ENCODE data around the gene PNPLA6. TPM values are rescaled to one million over a fixed set of nuclear protein-coding genes. Genes with fewer than 3 reads are reported as not detected.

The PNPLA6 gene
- total RNA-seq, 1 donor from 2014 or later, result 40.8 TPM

DNA sequence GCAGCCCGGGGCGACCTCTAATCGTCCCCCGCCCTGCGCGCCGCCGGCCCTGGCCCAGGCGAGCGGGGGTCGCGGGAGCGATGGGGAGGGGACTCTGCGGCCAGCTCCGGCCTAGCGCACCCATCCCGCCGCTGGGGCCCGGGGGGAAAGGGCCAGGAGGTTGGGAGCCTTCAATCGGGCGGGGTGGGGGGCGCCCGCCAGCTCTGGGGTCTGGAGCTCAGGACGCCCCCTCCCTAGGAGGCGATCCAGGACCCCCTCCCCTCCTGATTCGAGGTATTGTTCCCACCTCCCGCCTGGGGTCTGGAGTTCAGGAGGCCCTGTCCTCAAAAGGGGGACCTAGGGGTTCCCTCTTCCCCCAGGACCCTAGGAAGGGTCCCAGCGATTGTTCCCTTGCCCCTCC, 19.2 kb upstream of the PNPLA6 start:
- peak overlapping the region; percentile 46 for H3K4me3 ChIP-seq (ENCODE audit: low read depth, low read length)
- no peaks in the 10 kb centered on the region for H3K36me3 ChIP-seq (ENCODE audit: control insufficient read depth, insufficient read depth, low read length)
- no peaks in the 10 kb centered on the region for H3K27me3 ChIP-seq (ENCODE audit: control insufficient read depth, insufficient read depth, low read length)
- DNase-seq (ENCODE audit: low read depth) (no peak), FAIRE-seq (no peak)
- TF ChIP-seq, protein P1, sequence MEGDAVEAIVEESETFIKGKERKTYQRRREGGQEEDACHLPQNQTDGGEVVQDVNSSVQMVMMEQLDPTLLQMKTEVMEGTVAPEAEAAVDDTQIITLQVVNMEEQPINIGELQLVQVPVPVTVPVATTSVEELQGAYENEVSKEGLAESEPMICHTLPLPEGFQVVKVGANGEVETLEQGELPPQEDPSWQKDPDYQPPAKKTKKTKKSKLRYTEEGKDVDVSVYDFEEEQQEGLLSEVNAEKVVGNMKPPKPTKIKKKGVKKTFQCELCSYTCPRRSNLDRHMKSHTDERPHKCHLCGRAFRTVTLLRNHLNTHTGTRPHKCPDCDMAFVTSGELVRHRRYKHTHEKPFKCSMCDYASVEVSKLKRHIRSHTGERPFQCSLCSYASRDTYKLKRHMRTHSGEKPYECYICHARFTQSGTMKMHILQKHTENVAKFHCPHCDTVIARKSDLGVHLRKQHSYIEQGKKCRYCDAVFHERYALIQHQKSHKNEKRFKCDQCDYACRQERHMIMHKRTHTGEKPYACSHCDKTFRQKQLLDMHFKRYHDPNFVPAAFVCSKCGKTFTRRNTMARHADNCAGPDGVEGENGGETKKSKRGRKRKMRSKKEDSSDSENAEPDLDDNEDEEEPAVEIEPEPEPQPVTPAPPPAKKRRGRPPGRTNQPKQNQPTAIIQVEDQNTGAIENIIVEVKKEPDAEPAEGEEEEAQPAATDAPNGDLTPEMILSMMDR (IDR thresholded peaks at IDR 0.05; ENCODE audit: insufficient read depth, low read length, severe bottlenecking), result no peak

DNA sequence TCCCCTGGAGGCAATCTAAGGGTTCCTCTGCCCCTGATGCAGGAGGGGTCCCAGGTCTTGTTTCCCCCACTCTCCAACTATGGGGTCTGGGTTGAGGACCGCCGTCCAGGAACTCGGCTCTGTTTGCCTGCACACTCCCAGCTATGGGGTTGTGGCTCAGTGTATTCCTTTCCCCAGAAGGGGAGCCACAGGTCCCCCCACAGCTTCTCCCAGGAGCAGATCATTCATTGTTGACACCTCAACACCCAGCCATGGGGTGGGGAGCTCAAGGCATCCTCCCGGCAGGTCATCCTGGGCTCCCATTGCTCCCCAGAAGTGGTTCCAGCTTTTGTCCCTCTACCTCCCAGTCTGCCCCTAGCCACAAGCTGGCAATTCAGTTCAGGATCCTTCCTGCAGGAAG, 18.6 kb upstream of the PNPLA6 start:
- Histone ChIP-seq H3K27me3 (ENCODE audit: control insufficient read depth, insufficient read depth, low read length) (no peaks in the 10 kb centered on the region), H3K4me3 (ENCODE audit: low read depth, low read length) (peak overlapping the region; percentile 46), H3K36me3 (ENCODE audit: control insufficient read depth, insufficient read depth, low read length) (no peaks in the 10 kb centered on the region)
- TF ChIP-seq, protein P1 (IDR thresholded peaks at IDR 0.05; ENCODE audit: insufficient read depth, low read length, severe bottlenecking), result no peak
- FAIRE-seq (no peak), DNase-seq (ENCODE audit: low read depth) (no peak)

DNA sequence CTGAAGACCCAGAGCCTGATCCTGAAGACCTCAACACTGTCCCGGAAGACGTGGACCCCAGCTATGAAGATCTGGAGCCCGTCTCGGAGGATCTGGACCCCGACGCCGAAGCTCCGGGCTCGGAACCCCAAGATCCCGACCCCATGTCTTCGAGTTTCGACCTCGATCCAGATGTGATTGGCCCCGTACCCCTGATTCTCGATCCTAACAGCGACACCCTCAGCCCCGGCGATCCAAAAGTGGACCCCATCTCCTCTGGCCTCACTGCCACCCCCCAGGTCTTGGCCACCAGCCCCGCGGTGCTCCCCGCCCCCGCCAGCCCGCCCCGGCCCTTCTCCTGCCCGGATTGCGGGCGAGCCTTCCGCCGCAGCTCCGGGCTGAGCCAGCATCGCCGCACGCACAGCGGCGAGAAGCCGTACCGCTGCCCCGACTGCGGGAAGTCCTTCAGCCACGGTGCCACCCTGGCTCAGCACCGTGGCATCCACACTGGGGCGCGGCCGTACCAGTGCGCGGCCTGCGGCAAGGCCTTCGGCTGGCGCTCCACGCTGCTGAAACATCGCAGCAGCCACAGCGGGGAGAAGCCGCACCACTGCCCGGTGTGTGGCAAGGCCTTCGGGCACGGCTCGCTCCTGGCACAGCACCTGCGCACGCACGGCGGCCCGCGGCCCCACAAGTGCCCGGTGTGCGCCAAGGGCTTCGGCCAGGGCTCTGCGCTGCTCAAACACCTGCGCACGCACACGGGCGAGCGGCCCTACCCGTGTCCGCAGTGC, 16.0 kb upstream of the PNPLA6 start:
- DNase-seq (ENCODE audit: low read depth), result no peak
- no peak overlapping the region for H3K4me3 ChIP-seq (ENCODE audit: low read depth, low read length)
- H3K36me3 ChIP-seq (ENCODE audit: control insufficient read depth, insufficient read depth, low read length), result no peaks in the 10 kb centered on the region
- no peaks in the 10 kb centered on the region for H3K27me3 ChIP-seq (ENCODE audit: control insufficient read depth, insufficient read depth, low read length)
- TF ChIP-seq, protein P1 (IDR thresholded peaks at IDR 0.05; ENCODE audit: insufficient read depth, low read length, severe bottlenecking), result no peak
- FAIRE-seq, result no peak

DNA sequence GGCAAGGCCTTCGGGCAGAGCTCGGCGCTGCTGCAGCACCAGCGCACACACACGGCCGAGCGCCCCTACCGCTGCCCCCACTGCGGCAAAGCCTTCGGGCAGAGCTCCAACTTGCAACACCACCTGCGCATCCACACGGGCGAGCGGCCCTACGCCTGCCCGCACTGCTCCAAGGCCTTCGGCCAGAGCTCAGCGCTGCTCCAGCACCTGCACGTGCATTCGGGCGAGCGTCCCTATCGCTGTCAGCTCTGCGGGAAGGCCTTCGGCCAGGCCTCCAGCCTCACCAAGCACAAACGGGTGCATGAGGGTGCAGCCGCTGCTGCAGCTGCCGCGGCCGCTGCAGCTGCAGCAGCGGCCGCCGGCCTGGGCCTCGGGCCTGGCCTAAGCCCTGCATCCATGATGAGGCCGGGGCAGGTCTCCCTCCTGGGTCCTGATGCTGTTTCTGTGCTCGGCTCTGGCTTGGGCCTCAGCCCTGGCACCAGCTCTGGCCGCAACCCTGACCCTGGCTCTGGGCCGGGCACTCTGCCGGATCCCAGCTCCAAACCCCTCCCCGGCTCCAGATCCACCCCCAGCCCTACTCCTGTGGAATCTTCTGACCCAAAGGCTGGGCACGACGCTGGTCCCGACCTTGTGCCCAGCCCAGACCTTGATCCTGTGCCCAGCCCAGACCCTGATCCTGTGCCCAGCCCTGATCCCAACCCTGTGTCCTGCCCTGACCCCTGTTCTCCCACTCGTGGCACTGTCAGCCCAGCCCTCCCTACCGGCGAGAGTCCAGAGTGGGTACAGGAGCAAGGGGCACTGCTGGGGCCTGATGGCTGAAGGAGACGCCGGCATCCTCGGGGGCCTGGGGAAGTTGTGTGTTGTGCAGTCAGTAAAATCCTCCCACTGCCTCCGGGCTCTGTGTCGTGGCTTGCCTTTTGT, 15.1 kb upstream of the PNPLA6 start:
- no peaks in the 10 kb centered on the region for H3K27me3 ChIP-seq (ENCODE audit: control insufficient read depth, insufficient read depth, low read length)
- TF ChIP-seq, protein P1 (IDR thresholded peaks at IDR 0.05; ENCODE audit: insufficient read depth, low read length, severe bottlenecking), result no peak
- H3K36me3 ChIP-seq (ENCODE audit: control insufficient read depth, insufficient read depth, low read length), result no peaks in the 10 kb centered on the region
- no peak for FAIRE-seq
- no peak for DNase-seq (ENCODE audit: low read depth)
- H3K4me3 ChIP-seq (ENCODE audit: low read depth, low read length), result no peak overlapping the region

DNA sequence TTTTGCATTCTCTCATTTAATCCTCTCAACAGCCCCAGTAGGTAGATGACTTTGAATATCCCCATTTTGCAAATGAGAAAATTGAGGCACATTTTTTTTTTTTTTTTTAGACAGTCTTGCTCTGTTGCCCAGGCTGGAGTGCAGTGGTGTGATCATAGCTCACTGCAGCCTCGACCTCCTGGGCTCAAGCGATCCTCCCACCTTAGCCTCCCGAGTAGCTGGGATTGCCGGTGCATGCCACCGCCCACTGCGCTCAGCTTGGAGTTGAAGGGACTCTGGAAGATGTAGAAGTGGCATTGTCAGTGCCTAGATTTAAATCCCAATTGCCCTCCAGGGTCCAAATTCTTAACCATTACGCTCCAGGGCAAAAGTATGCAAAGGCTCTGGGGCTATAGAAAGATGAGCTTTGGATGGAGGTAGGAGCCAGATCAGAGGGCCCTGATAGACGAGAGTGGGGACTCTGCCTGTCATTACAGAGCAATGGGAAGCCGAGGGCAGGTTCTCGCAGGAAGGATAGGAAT, 13.9 kb upstream of the PNPLA6 start:
- no peaks in the 10 kb centered on the region for H3K36me3 ChIP-seq (ENCODE audit: control insufficient read depth, insufficient read depth, low read length)
- DNase-seq (ENCODE audit: low read depth) (no peak), FAIRE-seq (no peak)
- H3K4me3 ChIP-seq (ENCODE audit: low read depth, low read length), result no peak overlapping the region
- no peaks in the 10 kb centered on the region for H3K27me3 ChIP-seq (ENCODE audit: control insufficient read depth, insufficient read depth, low read length)
- TF ChIP-seq, protein P1 (IDR thresholded peaks at IDR 0.05; ENCODE audit: insufficient read depth, low read length, severe bottlenecking), result no peak
